Activated CD4-positive, alpha-beta T cell treated with anti-CD3 and anti-CD28 coated beads, Interleukin-2, amount 50 U/mL, for 16 hours (primary cell): ENCODE results near the gene LRRC1.

Source experiments
- DNase-seq: peaks from one replicate; pipeline ENCODE4 v3.0.0-alpha.2; 2020

Gene LRRC1

GRCh38 chr6:53818858-53819609 lies 24.2 kb downstream of the LRRC1 start:
- no peak for DNase-seq

- no peak for DNase-seq
These were observed 27.8 kb downstream of the LRRC1 start for GRCh38 chr6:53822401-53823125.

GRCh38 chr6:53824714-53825113 lies 29.9 kb downstream of the LRRC1 start:
- DNase-seq, result no peak

GRCh38 chr6:53825532-53826321 lies 30.9 kb downstream of the LRRC1 start:
- DNase-seq, result no peak

- no peak for DNase-seq
These were observed 32.7 kb downstream of the LRRC1 start for GRCh38 chr6:53827531-53827930.

GRCh38 chr6:53828215-53828614 lies 33.4 kb downstream of the LRRC1 start:
- no peak for DNase-seq

GRCh38 chr6:53828966-53829697 lies 34.3 kb downstream of the LRRC1 start:
- DNase-seq, result no peak

GRCh38 chr6:53829698-53830221 lies 35.0 kb downstream of the LRRC1 start:
- DNase-seq, result no peak

GRCh38 chr6:53830366-53830765 lies 35.6 kb downstream of the LRRC1 start:
- DNase-seq, result no peak

GRCh38 chr6:53831081-53831869 lies 36.5 kb downstream of the LRRC1 start:
- DNase-seq, result no peak

- no peak for DNase-seq
These were observed 37.3 kb downstream of the LRRC1 start for GRCh38 chr6:53831936-53832660.

- no peak for DNase-seq
These were observed 38.4 kb downstream of the LRRC1 start for GRCh38 chr6:53833155-53833554.

- DNase-seq, result no peak
These were observed 39.3 kb downstream of the LRRC1 start for GRCh38 chr6:53834132-53834531.

- DNase-seq, result no peak
These were observed 43.3 kb downstream of the LRRC1 start for GRCh38 chr6:53837865-53838769.

- no peak for DNase-seq
These were observed 45.2 kb downstream of the LRRC1 start for GRCh38 chr6:53840027-53840426.

GRCh38 chr6:53845280-53846195 lies 50.7 kb downstream of the LRRC1 start:
- no peak for DNase-seq

GRCh38 chr6:53846250-53846649 lies 51.4 kb downstream of the LRRC1 start:
- no peak for DNase-seq

GRCh38 chr6:53847796-53848314 lies 53.0 kb downstream of the LRRC1 start:
- DNase-seq, result no peak

- no peak for DNase-seq
These were observed 55.7 kb downstream of the LRRC1 start for GRCh38 chr6:53850527-53850926.
